SKM-1 (cell line): Measurements from ENCODE around the gene KIF3B.
A peak's percentile ranks its signal among the peaks of the same experiment; 100 is the strongest.
"Not testable (repeated sequence)": the region's sequence is repeated elsewhere in the genome, so short reads cannot be mapped to it uniquely, and the experiment has no call there.

Experiments
- DNase-seq: peaks from one replicate; lab custom pipeline; 2025; ENCODE audit not compliant: unreplicated experiment; lab: John Stamatoyannopoulos, UW

KIF3B gene

GRCh38 chr20:32355417-32355841 is 78.0 kb downstream of the KIF3B start:
- no peak for DNase-seq

GRCh38 chr20:32355907-32356621 is 78.6 kb downstream of the KIF3B start:
- not testable (repeated sequence) for DNase-seq

DNA sequence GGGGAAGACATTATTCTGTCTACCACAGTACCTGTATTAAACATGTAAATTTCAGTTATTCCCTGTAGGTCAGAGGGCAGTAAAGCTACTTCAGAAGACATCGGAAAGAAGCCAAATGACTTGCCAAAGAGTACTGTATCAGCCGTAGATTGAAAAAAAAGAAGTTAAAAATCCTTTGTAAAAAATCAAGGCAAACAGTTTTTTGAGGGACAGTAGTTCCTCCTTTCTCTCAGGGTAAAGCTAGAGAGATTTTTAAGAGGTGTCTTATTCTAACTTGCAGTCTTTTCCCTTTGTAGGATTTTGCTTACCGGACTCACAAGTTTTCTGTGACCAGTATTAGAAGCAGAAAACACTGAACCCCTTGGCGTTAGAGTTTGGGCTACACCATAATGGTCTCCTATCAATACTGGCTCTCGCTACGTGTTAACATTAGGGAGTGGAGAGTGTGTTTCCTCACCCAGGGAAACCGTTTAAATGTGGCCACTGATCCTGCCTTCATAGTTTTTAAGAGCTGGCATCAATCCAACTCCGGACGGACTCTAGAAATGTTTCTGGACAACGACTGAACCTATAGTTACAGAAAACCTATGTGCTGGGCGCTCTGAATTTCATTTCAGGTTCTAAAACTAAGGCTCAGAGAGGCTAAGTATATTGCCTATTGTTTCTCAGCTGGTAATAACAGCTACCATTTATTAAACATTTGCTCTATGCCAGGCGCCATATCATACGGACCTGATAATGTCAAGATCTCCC is 79.3 kb downstream of the KIF3B start:
- no peak for DNase-seq

DNA sequence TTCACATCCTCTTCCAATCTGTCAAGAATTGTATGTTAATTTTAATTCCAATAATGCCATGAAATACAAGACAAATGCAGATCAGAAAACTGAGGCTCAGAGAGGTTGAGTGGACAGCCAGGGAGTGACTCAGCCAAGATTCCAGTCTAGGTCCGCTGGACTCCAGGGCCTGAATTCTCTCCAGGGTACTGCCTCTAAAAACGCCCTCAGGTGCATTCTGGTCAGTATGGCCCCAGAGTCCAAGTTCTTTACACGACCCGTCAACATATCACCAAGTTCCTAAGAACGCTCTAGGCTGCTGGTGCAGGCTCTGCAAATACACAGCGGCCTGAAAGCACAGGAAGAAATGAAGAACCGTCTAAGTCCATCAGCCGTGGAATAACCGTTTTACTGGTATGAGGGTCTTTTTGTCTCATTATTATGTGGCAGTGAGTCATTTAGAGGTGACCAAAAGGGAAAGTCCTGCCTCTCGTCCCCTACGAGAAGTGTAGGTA is 80.0 kb downstream of the KIF3B start:
- no peak for DNase-seq

DNA sequence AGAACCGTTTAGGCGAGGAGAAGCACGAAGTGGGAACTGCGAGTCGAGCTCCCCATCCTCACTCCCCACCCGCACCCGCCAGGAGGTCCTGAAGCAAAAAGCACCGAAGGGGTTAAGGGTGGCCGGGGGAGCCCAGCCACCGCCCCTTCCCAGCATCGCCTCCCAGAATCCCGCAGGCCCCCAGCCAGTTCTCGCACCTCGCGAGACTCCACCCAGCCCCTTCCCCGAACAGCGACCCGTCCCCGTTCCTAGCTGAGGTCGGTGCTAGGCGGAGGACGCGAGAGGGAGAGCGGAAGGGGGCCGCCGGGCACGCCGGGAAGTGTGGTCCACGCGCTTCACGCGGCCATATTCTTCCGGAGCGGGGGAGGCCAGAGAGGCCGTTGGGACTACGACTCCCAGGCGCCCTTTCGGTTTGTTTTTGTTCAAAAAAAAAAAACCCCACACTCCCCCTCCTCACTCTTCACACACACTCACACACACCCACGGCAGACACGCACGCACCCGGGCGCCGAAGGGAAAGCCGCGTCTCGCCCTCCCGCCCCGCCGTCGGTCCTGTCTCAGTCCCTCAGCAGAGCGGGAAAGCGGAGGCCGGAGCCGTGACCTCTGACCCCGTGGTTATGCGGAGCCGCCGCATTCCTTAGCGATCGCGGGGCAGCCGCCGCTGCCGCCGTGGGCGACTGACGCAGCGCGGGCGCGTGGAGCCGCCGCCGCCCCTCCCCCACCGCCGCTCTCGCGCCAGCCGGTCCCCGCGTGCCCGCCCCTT is 80.6 kb downstream of the KIF3B start, which contains the start of gene ASXL1:
TSS of gene ASXL1 (plus strand) at position 463 of the 763 bp plus-strand sequence. CDS start 445 bp downstream, outside the sequence.
- DNase-seq = peak; percentile 96

- DNase-seq = no peak
These were observed 81.1 kb downstream of the KIF3B start for GRCh38 chr20:32358632-32358882.

- peak; percentile 34 for DNase-seq
These were observed 81.6 kb downstream of the KIF3B start for GRCh38 chr20:32358883-32359632.

GRCh38 chr20:32359633-32360332 is 82.3 kb downstream of the KIF3B start:
- DNase-seq = no peak

DNA sequence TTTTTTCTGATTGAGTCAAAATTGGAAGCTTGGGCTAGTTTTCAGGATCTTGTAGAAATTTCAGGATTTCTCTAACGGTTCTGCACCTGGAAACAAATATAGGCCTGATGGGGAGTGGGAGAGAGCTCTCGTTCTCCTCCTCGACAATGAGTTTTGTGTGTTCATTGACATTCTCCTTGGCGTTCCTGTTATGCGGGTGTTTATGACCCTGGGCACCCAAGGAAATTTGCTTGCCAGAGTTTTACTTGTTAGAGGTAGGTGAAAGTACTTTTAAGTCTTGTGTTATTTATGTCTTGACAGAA is 82.8 kb downstream of the KIF3B start:
- DNase-seq = no peak

GRCh38 chr20:32362901-32363364 is 85.5 kb downstream of the KIF3B start:
- no peak for DNase-seq

DNA sequence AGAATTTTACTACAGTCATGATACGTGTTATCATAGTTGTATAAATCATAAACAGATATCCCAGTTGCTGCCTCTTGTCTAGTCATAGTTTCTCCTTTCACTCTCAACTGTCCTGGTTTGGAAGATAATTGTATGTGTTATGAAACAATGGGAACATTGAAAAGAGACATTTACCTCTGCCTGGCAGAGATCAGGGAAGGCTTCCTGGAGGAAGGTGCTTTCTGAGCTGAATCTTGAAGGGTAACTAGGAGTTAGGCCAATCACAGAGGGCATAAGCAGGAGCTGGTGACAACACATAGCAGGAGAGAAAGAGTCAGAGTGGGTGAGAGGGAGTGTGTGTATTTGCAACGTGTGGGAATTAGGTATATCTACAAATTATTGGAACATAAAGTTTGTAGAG is 86.0 kb downstream of the KIF3B start:
- no peak for DNase-seq

GRCh38 chr20:32364554-32365208 is 87.2 kb downstream of the KIF3B start:
- DNase-seq = no peak

GRCh38 chr20:32365564-32365963 is 88.1 kb downstream of the KIF3B start:
- no peak for DNase-seq

GRCh38 chr20:32366380-32366779 is 88.9 kb downstream of the KIF3B start:
- DNase-seq = no peak

DNA sequence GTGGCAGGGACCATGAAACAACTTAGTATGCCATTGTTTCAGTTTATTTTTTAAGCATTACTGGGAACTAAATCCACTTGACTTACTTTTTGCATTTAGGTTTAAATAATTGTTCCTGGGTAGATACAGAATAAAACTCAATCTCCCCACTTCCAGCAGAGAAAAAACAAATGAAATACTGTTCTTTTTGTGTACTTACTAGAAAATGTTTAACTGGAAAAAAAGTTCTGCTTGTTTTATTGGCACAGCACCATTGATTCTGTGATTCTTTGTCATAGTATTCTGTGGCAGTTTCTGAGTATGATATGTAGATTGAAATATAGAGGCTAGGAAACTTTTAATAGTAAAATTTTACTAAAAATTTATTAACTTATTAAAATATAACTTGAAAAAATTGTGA is 90.9 kb downstream of the KIF3B start:
- no peak for DNase-seq

DNA sequence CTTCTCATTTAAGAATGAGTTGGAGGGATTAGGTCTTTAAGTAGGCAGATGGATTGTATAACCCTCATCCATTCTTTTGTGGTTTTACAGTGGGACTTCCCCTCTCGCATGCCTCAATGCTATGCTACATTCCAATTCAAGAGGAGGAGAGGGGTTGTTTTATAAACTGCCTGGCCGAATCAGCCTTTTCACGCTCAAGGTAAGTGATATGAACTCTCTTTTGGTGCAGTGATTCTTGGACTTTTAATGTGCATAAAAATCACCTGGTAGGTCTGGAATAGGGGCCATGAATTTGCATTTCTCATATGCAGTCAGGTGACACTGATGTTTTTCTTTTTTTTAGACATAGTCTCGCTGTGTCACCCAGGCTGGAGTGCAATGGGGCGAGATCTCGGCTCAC is 91.5 kb downstream of the KIF3B start:
- no peak for DNase-seq

DNA sequence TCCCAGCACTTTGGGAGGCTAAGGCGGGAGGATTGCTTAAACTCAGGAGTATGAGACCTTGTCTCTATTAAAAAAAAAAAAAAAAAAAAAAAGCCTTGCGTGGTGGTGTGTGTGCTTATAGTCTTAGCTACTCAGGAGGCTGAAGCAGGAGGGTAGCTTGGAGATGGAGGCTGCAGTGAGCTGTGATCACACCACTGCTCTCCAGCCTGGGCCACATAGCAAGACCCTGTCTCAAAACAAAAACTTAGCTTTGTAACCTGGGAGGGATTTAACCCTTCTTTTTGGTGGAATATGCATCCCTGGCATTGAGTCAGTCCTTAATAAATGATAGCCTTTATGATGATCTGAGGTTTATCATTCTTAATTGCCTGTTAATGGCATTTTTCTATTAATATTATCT is 93.4 kb downstream of the KIF3B start:
- no peak for DNase-seq

DNA sequence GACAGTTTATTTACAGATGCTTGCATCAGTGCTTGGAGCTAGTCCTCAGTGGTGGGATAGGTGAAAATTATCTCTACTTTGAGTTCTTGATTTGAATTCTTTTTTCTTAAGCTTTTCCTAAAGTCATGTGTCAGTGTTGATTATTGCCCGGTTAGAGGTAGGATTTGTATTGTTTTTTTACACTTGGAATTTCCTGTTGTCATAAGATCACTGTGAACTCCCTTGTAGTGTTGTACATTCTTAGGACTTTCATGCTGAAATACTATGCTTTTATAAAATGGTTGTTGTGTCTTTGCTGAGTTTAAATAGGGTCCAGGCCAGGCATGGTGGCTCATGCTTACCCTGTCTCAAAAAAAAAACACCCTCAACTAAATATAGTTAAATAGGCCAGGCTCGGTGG is 101.0 kb downstream of the KIF3B start:
- no peak for DNase-seq

GRCh38 chr20:32380037-32380436 is 102.6 kb downstream of the KIF3B start:
- not testable (repeated sequence) for DNase-seq

DNA sequence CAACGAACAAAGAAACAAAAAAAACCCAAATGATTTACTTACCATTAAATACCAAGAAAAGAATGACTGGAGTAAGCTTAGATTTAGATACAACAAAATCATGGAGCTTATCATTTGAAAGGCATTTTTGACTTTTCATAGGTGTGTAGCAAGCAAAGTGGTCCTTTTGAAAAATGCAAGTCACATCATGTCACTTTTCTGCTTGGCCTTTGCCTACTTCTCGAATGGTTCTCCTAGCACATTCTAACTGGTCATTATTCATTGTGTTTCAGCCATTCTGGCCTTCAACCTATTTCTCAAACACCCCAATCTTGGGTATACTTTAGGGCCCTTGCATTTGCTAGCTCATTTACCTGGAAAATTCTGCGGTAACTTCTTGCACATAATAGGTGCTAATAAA is 103.3 kb downstream of the KIF3B start:
- DNase-seq = no peak
